Activated T-cell treated with anti-CD3 and anti-CD28 coated beads, Interleukin-2, amount 50 U/mL, for 72 hours (primary cell): ENCODE results near the gene CAV1. TPM values are rescaled to one million over a fixed set of nuclear protein-coding genes. Genes with fewer than 3 reads are reported as not detected.

Experiments used
- ATAC-seq, 2 donors: fragments of 150-1000 bp; cut with Tn5 transposase; replicated peaks in 1 of 2; 2 replicates each; pipeline ENCODE4 v1.10.0; 2021; ENCODE audit warnings: moderate library complexity in 2 of 2, mild to moderate bottlenecking in 1 of 2
- DNase-seq, 2 donors: peaks; one replicate each; pipeline ENCODE4 v3.0.0; 2021 to 2022; ENCODE audit warnings: mixed read lengths in 1 of 2
- H3K27ac Mint-ChIP-seq: one replicate; pipeline ENCODE4 v1.8.0; 2022; ENCODE audit warnings: mild to moderate bottlenecking, moderate library complexity, mixed read lengths
- H3K27me3 Mint-ChIP-seq: one replicate; pipeline ENCODE4 v1.8.0; 2022; ENCODE audit warnings: low read depth, mixed read lengths
- H3K36me3 Mint-ChIP-seq, 2 donors: one replicate each; pipeline ENCODE4 v1.8.0; 2022; ENCODE audit warnings: mixed read lengths in 2 of 2, mild to moderate bottlenecking in 1 of 2; ENCODE audit not compliant: insufficient read depth in 2 of 2
- H3K4me1 Mint-ChIP-seq: one replicate; pipeline ENCODE4 v1.8.0; 2022; ENCODE audit warnings: low read depth, mixed read lengths
- H3K4me3 Mint-ChIP-seq, 2 donors: one replicate each; pipeline ENCODE4 v1.8.0; 2022; ENCODE audit warnings: mild to moderate bottlenecking in 2 of 2, mixed read lengths in 2 of 2, moderate library complexity in 2 of 2
- H3K9me3 Mint-ChIP-seq, 2 donors: one replicate each; pipeline ENCODE4 v1.8.0; 2022; ENCODE audit warnings: mixed read lengths in 2 of 2
- total RNA-seq, 2 donors: library from RNA; stranded (reverse); gene quantifications; one replicate each; pipeline ENCODE4 v1.2.3, GENCODE V29; 2022

CAV1 gene
- total RNA-seq, 2 donors from 2014 or later = 0.25 to 2.7 TPM

GRCh38 chr7:116544487-116544886 is 19.7 kb downstream of the CAV1 start:
- Mint-ChIP-seq H3K36me3 (no peaks in the 10 kb centered on the region), H3K27me3 (peaks cover 20% of the 10 kb centered on the region), H3K27ac (no peak overlapping the region), H3K9me3 (no peaks in the 10 kb centered on the region), H3K4me1 (no peaks in the 10 kb centered on the region), H3K4me3 (no peak overlapping the region)
- DNase-seq = no peak
- ATAC-seq = no peak

GRCh38 chr7:116545411-116545993 is 20.7 kb downstream of the CAV1 start:
- no peak for DNase-seq
- Mint-ChIP-seq H3K9me3 (no peaks in the 10 kb centered on the region), H3K36me3 (no peaks in the 10 kb centered on the region), H3K27me3 (peaks cover 20% of the 10 kb centered on the region), H3K4me1 (no peaks in the 10 kb centered on the region), H3K27ac (no peak overlapping the region), H3K4me3 (no peak overlapping the region)
- ATAC-seq = no peak

DNA sequence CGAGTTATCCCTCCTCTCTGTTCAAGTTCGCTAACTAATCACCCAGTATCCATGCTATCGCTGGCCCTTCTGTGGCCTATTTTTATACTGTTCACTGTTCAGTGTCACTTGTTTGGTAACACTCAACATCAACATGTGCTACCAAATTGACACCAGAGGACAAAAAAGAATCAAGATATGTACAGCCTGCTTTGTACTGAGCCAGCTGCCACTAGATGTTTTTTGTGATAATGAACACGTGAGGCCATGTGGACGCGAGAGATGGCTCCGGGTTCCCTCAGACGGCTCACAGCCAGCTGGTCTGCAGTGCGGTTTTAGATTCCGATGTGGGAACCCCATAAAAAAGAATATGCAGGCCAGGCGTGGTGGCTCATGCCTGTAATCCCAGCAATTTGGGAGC is 21.2 kb downstream of the CAV1 start:
- Mint-ChIP-seq H3K9me3 (no peaks in the 10 kb centered on the region), H3K27me3 (peaks cover 17% of the 10 kb centered on the region), H3K4me3 (no peak overlapping the region), H3K27ac (no peak overlapping the region), H3K36me3 (no peaks in the 10 kb centered on the region), H3K4me1 (no peaks in the 10 kb centered on the region)
- DNase-seq (no peak), ATAC-seq (no peak)

DNA sequence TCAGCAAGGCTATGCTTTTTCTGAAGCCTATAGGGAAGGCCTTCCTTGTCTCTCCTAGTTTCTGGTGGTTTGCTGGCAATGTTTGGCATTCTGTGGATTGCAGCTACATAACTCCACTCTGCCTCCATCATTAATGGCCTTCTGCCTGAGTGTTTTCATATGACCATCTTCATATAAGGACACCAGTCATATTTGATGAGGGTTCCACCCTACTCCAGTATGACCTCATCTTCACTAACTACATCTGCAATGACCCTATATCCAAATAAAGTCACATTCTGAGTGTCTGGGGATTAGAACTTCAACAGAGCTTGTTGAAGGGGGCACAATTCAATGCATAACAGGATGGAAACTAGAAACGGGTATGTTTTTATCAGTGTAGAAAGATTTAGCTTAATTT is 22.1 kb downstream of the CAV1 start:
- no peak for ATAC-seq
- DNase-seq = no peak
- H3K4me1 Mint-ChIP-seq = no peaks in the 10 kb centered on the region
- H3K4me3 Mint-ChIP-seq = no peak overlapping the region
- H3K27ac Mint-ChIP-seq = no peak overlapping the region
- no peaks in the 10 kb centered on the region for H3K36me3 Mint-ChIP-seq
- H3K9me3 Mint-ChIP-seq = no peaks in the 10 kb centered on the region
- H3K27me3 Mint-ChIP-seq = peaks cover 14% of the 10 kb centered on the region

DNA sequence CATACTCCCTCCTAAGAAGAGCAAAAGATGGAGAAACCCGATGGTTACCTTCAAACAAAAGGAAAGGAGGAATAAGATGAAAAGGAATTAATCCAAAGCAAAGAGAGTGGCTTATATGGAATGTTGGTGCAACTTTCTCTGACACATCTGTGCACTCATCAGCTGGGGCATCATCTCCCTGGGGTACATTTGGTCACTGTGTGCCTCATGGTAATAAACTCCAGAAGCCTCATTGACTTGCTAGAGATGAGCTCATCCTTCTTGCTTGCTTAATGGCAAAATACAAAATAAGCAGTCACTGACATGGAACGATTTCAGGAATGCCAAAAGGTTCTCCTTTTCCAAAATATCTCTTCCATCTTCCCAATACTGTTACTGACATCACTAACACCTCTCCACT is 22.5 kb downstream of the CAV1 start:
- no peak for DNase-seq
- no peaks in the 10 kb centered on the region for H3K36me3 Mint-ChIP-seq
- no peak overlapping the region for H3K4me3 Mint-ChIP-seq
- H3K9me3 Mint-ChIP-seq = no peaks in the 10 kb centered on the region
- H3K4me1 Mint-ChIP-seq = no peaks in the 10 kb centered on the region
- peaks cover 18% of the 10 kb centered on the region for H3K27me3 Mint-ChIP-seq
- ATAC-seq = no peak
- H3K27ac Mint-ChIP-seq = no peak overlapping the region

GRCh38 chr7:116548506-116548905 is 23.7 kb downstream of the CAV1 start:
- Mint-ChIP-seq H3K4me3 (no peak overlapping the region), H3K9me3 (no peaks in the 10 kb centered on the region), H3K4me1 (no peaks in the 10 kb centered on the region), H3K36me3 (no peaks in the 10 kb centered on the region), H3K27ac (no peak overlapping the region), H3K27me3 (peaks cover 23% of the 10 kb centered on the region)
- ATAC-seq = no peak
- no peak for DNase-seq

- peaks cover 32% of the 10 kb centered on the region for H3K27me3 Mint-ChIP-seq
- DNase-seq = no peak
- no peaks in the 10 kb centered on the region for H3K9me3 Mint-ChIP-seq
- no peak overlapping the region for H3K4me3 Mint-ChIP-seq
- H3K36me3 Mint-ChIP-seq = no peaks in the 10 kb centered on the region
- no peaks in the 10 kb centered on the region for H3K4me1 Mint-ChIP-seq
- no peak for ATAC-seq
- no peak overlapping the region for H3K27ac Mint-ChIP-seq
Observed at GRCh38 chr7:116549370-116549769, 24.5 kb downstream of the CAV1 start.

DNA sequence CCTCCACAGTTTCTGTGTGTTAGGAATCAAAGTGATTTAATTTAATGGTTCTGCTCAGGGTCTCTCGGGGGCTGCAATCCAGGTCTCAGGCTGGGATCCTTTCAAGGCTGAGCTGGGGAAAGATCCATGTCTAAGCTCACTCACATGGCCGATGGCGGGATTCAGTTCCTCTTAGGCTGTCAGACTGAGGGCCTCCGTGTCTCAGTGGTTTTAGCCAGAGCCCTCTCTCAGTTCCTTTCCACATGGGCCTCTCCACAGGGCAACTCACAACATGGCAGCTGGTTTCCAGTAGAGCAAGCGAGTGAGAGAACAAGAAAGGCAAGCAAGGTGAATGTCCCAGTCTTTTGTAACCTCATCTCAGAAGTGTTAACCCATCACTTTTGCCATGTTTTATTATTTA is 26.9 kb downstream of the CAV1 start:
- no peaks in the 10 kb centered on the region for H3K36me3 Mint-ChIP-seq
- no peaks in the 10 kb centered on the region for H3K4me1 Mint-ChIP-seq
- H3K9me3 Mint-ChIP-seq = no peaks in the 10 kb centered on the region
- H3K4me3 Mint-ChIP-seq = no peak overlapping the region
- ATAC-seq (no peak), DNase-seq (no peak)
- no peak overlapping the region for H3K27ac Mint-ChIP-seq
- H3K27me3 Mint-ChIP-seq = peaks cover 47% of the 10 kb centered on the region

DNA sequence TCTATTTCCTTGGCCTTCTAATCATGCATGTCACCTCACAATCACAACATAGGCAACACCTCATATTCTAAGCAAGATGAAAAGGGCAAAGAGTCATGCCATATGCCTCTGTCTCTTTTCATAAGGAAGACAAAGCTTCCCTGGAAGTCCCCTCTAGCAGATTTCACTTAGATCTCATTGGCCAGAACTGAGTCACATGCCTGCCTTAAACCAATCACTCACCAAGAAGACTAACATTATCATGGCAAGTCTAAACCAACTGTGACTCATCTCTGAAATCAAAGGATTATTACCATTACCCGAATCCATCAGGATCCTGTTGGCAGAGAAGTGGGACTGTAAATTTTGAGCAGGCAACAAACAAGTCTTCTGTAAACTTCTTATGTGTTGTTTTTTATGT is 27.8 kb downstream of the CAV1 start:
- no peaks in the 10 kb centered on the region for H3K36me3 Mint-ChIP-seq
- ATAC-seq = no peak
- peaks cover 50% of the 10 kb centered on the region for H3K27me3 Mint-ChIP-seq
- H3K27ac Mint-ChIP-seq = no peak overlapping the region
- H3K9me3 Mint-ChIP-seq = no peaks in the 10 kb centered on the region
- no peak for DNase-seq
- no peak overlapping the region for H3K4me3 Mint-ChIP-seq
- no peaks in the 10 kb centered on the region for H3K4me1 Mint-ChIP-seq

DNA sequence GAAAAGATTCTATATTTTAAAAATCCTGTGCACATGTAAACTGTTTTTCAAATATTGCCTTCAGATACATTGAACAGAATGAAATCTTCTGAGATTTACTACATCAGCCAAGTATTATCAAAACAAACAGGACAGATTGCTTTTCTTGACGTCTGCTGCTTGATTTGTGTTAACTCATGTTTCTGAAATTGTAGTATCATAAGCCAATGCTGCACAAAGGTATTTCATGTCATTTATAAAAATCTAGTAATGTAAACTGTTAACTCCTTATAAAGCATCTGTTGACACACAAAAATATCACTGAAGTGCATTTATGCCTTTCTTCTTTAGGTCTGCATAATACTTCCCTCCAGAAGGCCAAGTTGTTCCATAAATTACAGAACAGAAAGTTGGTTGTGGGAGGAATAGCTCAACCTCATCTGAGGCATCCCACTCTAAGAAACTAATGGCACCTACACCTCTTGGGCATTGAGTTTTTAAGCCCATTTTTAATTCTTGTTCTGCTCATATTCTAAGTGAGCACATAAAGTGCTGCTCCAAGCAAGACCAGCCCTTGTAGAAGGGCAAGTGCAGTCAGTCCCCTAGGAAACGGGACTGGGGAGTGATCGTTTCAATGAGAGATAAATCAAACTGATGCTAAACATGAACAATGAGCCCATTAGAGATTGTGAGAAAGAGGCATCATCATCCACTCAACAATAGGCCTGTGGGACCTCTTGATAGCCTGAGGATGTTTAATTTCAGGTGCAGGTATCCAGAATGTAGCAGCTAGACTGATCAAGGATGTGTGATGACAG is 28.5 kb downstream of the CAV1 start:
- no peak overlapping the region for H3K4me3 Mint-ChIP-seq
- no peaks in the 10 kb centered on the region for H3K4me1 Mint-ChIP-seq
- ATAC-seq = no peak
- no peaks in the 10 kb centered on the region for H3K36me3 Mint-ChIP-seq
- no peaks in the 10 kb centered on the region for H3K9me3 Mint-ChIP-seq
- no peak for DNase-seq
- H3K27ac Mint-ChIP-seq = no peak overlapping the region
- peaks cover 49% of the 10 kb centered on the region for H3K27me3 Mint-ChIP-seq

- no peak overlapping the region for H3K27ac Mint-ChIP-seq
- ATAC-seq = no peak
- no peak for DNase-seq
- H3K4me3 Mint-ChIP-seq = no peak overlapping the region
- H3K9me3 Mint-ChIP-seq = no peaks in the 10 kb centered on the region
- peaks cover 51% of the 10 kb centered on the region for H3K27me3 Mint-ChIP-seq
- H3K36me3 Mint-ChIP-seq = no peaks in the 10 kb centered on the region
- no peaks in the 10 kb centered on the region for H3K4me1 Mint-ChIP-seq
Observed at GRCh38 chr7:116554436-116554835, 29.6 kb downstream of the CAV1 start.

DNA sequence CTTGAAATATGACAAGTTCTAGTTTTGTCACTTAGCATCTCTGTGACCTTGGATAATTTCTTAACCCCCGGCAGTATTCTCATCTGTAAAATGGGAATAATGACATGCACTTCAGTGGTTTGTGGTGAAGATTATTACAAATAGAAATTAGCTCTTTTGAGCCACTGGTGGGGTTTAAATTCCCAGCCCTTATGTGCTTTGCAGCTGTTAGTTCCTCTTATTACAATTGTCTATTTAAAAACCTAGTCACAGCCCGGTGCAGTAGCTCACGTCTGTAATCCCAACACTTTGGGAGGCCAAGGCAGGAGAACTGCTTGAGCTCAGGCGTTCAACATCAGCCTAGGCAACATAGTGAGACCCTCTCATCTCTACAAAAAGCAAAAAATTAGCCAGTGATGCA is 30.1 kb downstream of the CAV1 start:
- DNase-seq = no peak
- Mint-ChIP-seq H3K4me3 (no peak overlapping the region), H3K27me3 (peaks cover 56% of the 10 kb centered on the region), H3K27ac (no peak overlapping the region), H3K4me1 (no peaks in the 10 kb centered on the region), H3K9me3 (no peaks in the 10 kb centered on the region), H3K36me3 (no peaks in the 10 kb centered on the region)
- ATAC-seq = no peak

GRCh38 chr7:116557066-116557585 is 32.3 kb downstream of the CAV1 start:
- no peaks in the 10 kb centered on the region for H3K36me3 Mint-ChIP-seq
- H3K27me3 Mint-ChIP-seq = peaks cover 62% of the 10 kb centered on the region
- no peak overlapping the region for H3K4me3 Mint-ChIP-seq
- no peak overlapping the region for H3K27ac Mint-ChIP-seq
- H3K4me1 Mint-ChIP-seq = no peaks in the 10 kb centered on the region
- ATAC-seq (no peak), DNase-seq (no peak)
- H3K9me3 Mint-ChIP-seq = peaks cover 0 to 2% of the 10 kb centered on the region in 2 donors

- Mint-ChIP-seq H3K4me3 (no peak overlapping the region), H3K9me3 (peaks cover 2 to 3% of the 10 kb centered on the region in 2 donors), H3K36me3 (no peaks in the 10 kb centered on the region), H3K4me1 (no peaks in the 10 kb centered on the region), H3K27me3 (peaks cover 56% of the 10 kb centered on the region), H3K27ac (no peak overlapping the region)
- ATAC-seq = no peak
- no peak for DNase-seq
Observed at GRCh38 chr7:116557901-116558300, 33.1 kb downstream of the CAV1 start.
